Endothelial cell (in vitro differentiated cells): ENCODE data around the gene CD47. TPM values are rescaled to one million over a fixed set of nuclear protein-coding genes. Genes with fewer than 3 reads are reported as not detected.

ENCODE experiments used
- DNase-seq: peaks from one replicate; pipeline ENCODE4 v3.0.0; 2021; ENCODE audit warnings: low spot score
- H3K27ac Mint-ChIP-seq: one replicate; pipeline ENCODE4 v1.8.0; 2021; ENCODE audit warnings: mixed read lengths, inconsistent platforms; ENCODE audit not compliant: unreplicated experiment
- H3K27me3 Mint-ChIP-seq: one replicate; pipeline ENCODE4 v1.8.0; 2021; ENCODE audit warnings: mild to moderate bottlenecking, moderate library complexity, mixed read lengths, inconsistent platforms; ENCODE audit not compliant: unreplicated experiment
- H3K36me3 Mint-ChIP-seq: one replicate; pipeline ENCODE4 v1.8.0; 2021; ENCODE audit warnings: mild to moderate bottlenecking, low read depth, mixed read lengths, inconsistent platforms; ENCODE audit not compliant: unreplicated experiment
- H3K4me1 Mint-ChIP-seq: one replicate; pipeline ENCODE4 v1.8.0; 2021; ENCODE audit warnings: mild to moderate bottlenecking, mixed read lengths, inconsistent platforms; ENCODE audit not compliant: unreplicated experiment
- H3K4me3 Mint-ChIP-seq: one replicate; pipeline ENCODE4 v1.8.0; 2021; ENCODE audit warnings: mild to moderate bottlenecking, mixed read lengths, inconsistent platforms; ENCODE audit not compliant: unreplicated experiment
- H3K9me3 Mint-ChIP-seq: one replicate; pipeline ENCODE4 v1.8.0; 2021; ENCODE audit warnings: mixed read lengths, inconsistent platforms; ENCODE audit not compliant: unreplicated experiment
- CTCF ChIP-seq: fragments of 200-600 bp; sonication (generic); IDR thresholded peaks from one replicate; pipeline ENCODE4 v1.5.0; 2021; ENCODE audit warnings: antibody characterized with exemption; ENCODE audit not compliant: unreplicated experiment
- total RNA-seq: library from RNA; stranded (reverse); fragmentation: NEBNext Ultra II Directional; extraction: Animal tissue kit (Norgen Biotek cat#: 25700); gene quantifications from one replicate; pipeline ENCODE4 v1.2.1, GENCODE V29; 2021; ENCODE audit not compliant: unreplicated experiment

CD47 gene
- total RNA-seq, 1 donor from 2014 or later = 89.6 TPM

- Mint-ChIP-seq H3K27me3 (no peaks in the 10 kb centered on the region), H3K27ac (no peak overlapping the region), H3K9me3 (no peaks in the 10 kb centered on the region), H3K4me1 (peaks cover 12% of the 10 kb centered on the region), H3K4me3 (no peak overlapping the region), H3K36me3 (no peaks in the 10 kb centered on the region)
- no peak for DNase-seq
- no peak for TF ChIP-seq CTCF
Observed at GRCh38 chr3:108037770-108038169, 53.1 kb downstream of the CD47 start.

GRCh38 chr3:108036984-108037741 lies 53.7 kb downstream of the CD47 start:
- Mint-ChIP-seq H3K27me3 (no peaks in the 10 kb centered on the region), H3K4me1 (peaks cover 12% of the 10 kb centered on the region), H3K9me3 (no peaks in the 10 kb centered on the region), H3K4me3 (no peak overlapping the region), H3K36me3 (no peaks in the 10 kb centered on the region), H3K27ac (no peak overlapping the region)
- no peak for TF ChIP-seq CTCF
- DNase-seq = no peak

GRCh38 chr3:108036401-108036800 lies 54.4 kb downstream of the CD47 start:
- Mint-ChIP-seq H3K4me1 (peaks cover 12% of the 10 kb centered on the region), H3K4me3 (no peak overlapping the region), H3K27ac (no peak overlapping the region), H3K9me3 (no peaks in the 10 kb centered on the region), H3K36me3 (no peaks in the 10 kb centered on the region), H3K27me3 (no peaks in the 10 kb centered on the region)
- no peak for DNase-seq
- TF ChIP-seq CTCF = no peak

- no peak overlapping the region for H3K4me3 Mint-ChIP-seq
- no peak overlapping the region for H3K27ac Mint-ChIP-seq
- H3K36me3 Mint-ChIP-seq = no peaks in the 10 kb centered on the region
- no peaks in the 10 kb centered on the region for H3K9me3 Mint-ChIP-seq
- no peak for TF ChIP-seq CTCF
- no peak for DNase-seq
- no peaks in the 10 kb centered on the region for H3K27me3 Mint-ChIP-seq
- H3K4me1 Mint-ChIP-seq = peaks cover 12% of the 10 kb centered on the region
Observed at GRCh38 chr3:108035751-108036150, 55.1 kb downstream of the CD47 start.

- DNase-seq = no peak
- H3K9me3 Mint-ChIP-seq = no peaks in the 10 kb centered on the region
- no peak for TF ChIP-seq CTCF
Observed at GRCh38 chr3:108031895-108032294, 58.9 kb downstream of the CD47 start.

More at GRCh38 chr3:108031895-108032294, 58.9 kb downstream of the CD47 start:
- Mint-ChIP-seq H3K27me3 (no peaks in the 10 kb centered on the region), H3K4me1 (peaks cover 12% of the 10 kb centered on the region), H3K27ac (no peak overlapping the region), H3K4me3 (no peak overlapping the region), H3K36me3 (no peaks in the 10 kb centered on the region)
